GM18870 (cell line): ENCODE results near the gene IL3.

Source experiments
- ATAC-seq: cut with Tn5 transposase; IDR thresholded peaks from one replicate; pipeline ENCODE4 v1.9.1; 2021; ENCODE audit warnings: moderate library complexity; ENCODE audit not compliant: unreplicated experiment

The IL3 gene

GRCh38 chr5:132072070-132072469 lies 11.6 kb downstream of the IL3 start:
- ATAC-seq, result no peak

DNA sequence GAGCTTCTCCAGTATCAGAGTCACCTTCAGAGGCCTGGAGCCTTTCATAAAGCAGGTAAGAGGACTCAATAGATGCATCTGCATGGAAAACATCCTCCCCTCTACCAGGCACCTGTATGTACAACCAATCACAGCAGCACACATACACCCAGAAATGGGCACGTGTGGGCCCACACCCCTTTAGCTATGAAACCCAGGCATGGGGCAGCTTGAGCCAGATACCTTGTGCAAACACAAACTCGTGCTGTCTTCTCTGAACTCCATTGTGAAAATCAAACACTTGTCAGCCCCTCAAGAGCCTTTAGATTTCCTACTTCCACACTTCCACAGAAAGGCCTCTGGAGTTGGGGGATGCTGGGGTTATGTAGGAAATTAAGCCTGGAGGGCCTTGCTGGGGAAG lies 12.1 kb downstream of the IL3 start:
- no peak for ATAC-seq

DNA sequence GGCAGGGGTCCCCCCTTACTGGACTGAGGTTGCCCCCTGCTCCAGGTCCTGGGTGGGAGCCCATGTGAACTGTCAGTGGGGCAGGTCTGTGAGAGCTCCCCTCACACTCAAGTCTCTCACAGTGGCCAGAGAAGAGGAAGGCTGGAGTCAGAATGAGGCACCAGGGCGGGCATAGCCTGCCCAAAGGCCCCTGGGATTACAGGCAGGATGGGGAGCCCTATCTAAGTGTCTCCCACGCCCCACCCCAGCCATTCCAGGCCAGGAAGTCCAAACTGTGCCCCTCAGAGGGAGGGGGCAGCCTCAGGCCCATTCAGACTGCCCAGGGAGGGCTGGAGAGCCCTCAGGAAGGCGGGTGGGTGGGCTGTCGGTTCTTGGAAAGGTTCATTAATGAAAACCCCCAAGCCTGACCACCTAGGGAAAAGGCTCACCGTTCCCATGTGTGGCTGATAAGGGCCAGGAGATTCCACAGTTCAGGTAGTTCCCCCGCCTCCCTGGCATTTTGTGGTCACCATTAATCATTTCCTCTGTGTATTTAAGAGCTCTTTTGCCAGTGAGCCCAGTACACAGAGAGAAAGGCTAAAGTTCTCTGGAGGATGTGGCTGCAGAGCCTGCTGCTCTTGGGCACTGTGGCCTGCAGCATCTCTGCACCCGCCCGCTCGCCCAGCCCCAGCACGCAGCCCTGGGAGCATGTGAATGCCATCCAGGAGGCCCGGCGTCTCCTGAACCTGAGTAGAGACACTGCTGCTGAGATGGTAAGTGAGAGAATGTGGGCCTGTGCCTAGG lies 13.0 kb downstream of the IL3 start, which contains the start of gene CSF2:
TSS of gene CSF2 (plus strand) at position 559 of the 783 bp plus-strand sequence. CDS start at position 594, 35 bp downstream.
- no peak for ATAC-seq

DNA sequence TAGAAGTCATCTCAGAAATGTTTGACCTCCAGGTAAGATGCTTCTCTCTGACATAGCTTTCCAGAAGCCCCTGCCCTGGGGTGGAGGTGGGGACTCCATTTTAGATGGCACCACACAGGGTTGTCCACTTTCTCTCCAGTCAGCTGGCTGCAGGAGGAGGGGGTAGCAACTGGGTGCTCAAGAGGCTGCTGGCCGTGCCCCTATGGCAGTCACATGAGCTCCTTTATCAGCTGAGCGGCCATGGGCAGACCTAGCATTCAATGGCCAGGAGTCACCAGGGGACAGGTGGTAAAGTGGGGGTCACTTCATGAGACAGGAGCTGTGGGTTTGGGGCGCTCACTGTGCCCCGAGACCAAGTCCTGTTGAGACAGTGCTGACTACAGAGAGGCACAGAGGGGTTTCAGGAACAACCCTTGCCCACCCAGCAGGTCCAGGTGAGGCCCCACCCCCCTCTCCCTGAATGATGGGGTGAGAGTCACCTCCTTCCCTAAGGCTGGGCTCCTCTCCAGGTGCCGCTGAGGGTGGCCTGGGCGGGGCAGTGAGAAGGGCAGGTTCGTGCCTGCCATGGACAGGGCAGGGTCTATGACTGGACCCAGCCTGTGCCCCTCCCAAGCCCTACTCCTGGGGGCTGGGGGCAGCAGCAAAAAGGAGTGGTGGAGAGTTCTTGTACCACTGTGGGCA lies 13.8 kb downstream of the IL3 start:
- ATAC-seq, result no peak

- no peak for ATAC-seq
Measured at GRCh38 chr5:132074772-132075718, 14.6 kb downstream of the IL3 start.

- ATAC-seq, result no peak
Measured at GRCh38 chr5:132075719-132076077, 15.2 kb downstream of the IL3 start.

DNA sequence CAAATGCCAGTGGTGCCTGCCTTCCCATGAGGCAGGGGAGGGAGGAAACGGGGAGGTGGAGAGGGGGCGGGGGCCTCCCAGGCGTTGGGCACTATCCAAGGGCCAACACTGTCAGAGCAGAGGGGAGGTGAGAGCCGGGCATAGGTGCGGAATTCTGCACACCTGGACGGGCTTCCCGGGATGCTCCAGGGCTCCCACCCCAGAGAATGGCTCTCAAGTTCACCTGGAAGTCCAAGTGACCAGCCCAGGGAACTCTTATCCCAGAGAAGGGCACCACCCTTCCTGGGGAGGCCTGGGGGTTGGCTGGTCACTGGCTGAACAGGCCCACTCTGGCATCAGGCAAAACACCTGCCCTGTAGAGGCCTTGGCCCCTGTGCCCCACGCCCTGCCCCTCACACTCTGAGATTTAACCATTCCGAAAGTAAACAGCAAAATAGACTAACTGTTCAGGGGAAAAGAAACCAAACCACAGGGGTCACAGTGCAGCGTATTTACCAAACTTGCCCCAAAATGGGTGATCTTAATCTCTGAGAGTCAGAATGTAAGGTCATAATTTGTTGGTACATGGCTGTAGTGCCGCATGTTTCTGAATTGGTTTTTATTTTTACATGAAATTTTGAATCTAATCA lies 15.9 kb downstream of the IL3 start:
- no peak for ATAC-seq

- no peak for ATAC-seq
Measured at GRCh38 chr5:132076983-132077382, 16.5 kb downstream of the IL3 start.

- no peak for ATAC-seq
Measured at GRCh38 chr5:132079081-132079480, 18.6 kb downstream of the IL3 start.

DNA sequence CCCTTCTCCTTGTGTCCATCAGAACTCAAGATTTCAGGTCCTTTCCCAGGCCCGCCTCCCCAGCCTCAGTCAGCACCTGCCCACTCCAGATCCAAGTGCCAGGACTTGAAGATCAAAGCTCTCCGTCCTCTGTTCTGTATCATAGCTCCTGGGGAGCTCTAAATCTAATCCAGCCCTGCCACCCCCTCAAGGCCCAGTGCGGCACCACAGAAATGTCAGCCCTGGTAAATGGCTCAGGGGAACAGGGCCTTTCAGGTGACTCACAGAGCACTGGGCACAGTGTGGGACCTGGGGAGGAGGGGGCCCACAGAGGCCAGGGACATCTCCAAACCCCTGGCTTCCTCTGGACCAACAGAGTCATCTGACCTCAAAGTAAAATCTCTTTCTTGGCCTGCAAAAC lies 19.2 kb downstream of the IL3 start:
- no peak for ATAC-seq

- ATAC-seq, result no peak
Measured at GRCh38 chr5:132080595-132080994, 20.1 kb downstream of the IL3 start.

DNA sequence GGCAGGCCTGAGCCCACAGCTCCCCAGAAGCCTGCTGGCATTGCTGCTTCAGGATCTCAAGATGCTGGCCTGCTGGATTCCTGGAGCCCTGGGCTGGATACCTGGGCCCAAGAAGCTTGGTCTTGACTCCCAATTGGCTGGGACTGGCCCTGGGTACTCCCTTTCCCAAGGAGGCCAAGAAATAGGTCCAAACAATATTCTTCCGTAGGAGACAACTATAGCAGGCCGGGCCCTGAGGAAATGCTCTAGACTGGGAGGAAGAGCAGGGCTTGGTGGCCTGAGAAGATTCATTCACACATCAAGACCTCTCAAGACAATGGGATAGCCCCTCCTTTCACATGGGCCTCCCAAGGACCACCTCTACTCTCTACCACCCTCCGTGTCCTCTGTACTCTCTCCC lies 21.0 kb downstream of the IL3 start:
- ATAC-seq, result no peak

- ATAC-seq, result no peak
Measured at GRCh38 chr5:132082329-132083023, 22.0 kb downstream of the IL3 start.

DNA sequence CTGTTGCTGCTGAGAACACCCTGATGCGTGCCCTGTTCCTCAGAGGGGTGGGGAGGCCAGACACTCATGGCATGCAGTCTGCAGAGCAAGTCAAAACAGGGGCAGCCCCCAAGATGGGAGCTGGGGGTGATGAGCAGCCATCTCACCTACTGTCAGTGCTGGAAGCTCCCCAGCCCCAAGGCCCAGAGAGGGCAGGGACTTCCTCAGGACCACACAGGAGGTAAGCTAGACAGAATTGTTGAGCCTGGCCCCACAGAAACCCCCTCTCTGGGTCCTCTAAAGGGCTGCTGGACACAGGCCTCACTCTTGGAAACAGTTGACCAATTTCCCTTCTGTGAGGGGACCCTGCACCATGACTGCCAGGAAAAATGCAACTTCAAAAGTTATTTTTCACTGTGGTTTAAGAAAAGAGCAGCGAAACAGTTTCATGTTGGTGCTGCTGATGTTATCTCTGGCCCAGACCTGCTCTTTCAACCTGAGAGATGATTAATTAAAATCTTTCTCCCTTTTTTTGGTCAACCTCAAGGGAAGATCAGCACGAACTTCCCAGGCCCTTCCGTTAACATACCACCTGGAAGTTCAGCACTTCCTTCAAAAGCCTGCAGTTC lies 22.7 kb downstream of the IL3 start:
- ATAC-seq, result no peak

DNA sequence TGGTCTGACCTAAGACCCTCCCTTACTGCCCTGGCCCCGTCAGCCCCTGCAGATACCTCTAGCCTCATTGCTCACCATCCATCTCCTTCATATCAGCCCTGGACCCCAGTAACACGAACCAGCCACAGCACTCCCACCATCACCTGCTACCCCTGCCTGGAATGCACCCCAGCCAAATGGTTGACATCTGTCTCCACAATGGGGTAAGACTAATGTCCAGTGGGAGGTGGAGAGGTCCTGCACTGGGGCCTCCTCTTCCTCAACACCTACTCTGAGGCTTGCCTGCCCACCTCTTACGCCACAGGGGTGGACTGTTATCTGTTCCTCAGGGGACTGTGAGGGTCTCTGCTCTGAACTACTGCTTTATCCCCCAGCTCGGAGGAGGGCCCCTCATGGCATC lies 25.2 kb downstream of the IL3 start:
- no peak for ATAC-seq

DNA sequence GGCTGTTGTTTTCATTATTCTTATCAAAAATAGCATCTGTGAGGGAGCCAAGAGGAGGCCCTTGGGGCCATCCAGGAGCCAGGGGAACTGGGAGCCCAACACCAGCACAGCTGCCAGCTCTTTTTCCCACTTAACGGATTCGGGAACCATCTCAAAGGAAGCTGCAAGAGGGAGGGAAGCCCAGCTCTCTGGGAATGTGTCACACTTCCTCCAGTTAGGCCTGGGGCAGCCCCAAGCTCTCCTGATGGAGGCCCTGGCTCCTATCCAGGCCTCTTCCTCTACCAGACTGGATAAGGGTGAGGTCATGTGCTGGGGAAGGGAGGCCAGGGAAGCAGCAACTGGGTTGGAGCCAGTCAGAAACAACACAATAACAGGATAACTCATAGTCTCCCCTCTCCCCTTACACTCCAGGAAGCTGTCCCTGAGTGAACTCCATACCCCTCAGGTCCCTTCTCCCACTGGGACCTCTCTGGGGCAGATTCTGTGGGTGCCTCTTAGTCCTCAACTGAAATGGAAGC lies 25.9 kb downstream of the IL3 start:
- no peak for ATAC-seq

DNA sequence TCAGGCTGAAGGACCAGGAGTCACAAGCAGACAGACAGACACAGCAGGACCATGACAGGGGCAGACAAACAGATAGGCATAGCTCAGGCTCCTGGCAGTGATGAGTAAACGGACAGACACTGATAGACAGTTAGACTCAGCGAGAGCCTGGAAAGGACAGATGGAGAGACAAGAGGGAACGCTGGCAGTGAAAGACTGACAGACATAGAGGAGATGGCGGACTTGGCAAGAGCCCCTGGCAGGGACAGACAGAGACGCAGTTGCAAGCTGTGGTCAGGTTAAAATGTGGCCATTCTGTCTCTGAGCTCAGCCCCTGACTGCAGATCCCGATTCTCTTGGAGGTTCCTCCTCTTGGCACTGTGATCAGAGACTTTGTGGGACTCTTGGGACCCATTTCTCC lies 26.7 kb downstream of the IL3 start:
- ATAC-seq, result no peak

GRCh38 chr5:132087661-132088060 lies 27.2 kb downstream of the IL3 start:
- no peak for ATAC-seq

DNA sequence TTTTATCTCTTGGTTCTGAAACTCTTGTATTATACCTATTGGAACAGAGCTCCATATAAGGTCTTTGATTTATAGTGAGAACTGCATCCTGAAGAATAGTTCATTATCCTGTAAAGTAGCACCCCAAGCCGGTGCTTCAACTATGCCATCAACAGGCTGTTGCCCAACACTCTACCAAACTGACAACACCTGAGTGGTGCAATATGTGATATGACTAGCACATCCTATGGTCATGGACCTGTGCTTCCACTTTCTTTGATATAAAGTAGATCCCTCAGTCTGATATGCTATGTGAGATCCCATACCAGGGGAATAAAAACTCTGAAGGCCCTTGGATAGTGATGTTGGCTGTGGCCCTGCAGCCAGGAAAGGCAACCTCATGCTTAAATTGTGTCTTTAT lies 28.9 kb downstream of the IL3 start:
- no peak for ATAC-seq

GRCh38 chr5:132090107-132090506 lies 29.7 kb downstream of the IL3 start:
- ATAC-seq, result no peak
